RPMI7951 (cell line): ENCODE measurements around the gene RSRC1. TPM values are rescaled to one million over a fixed set of nuclear protein-coding genes. Genes with fewer than 3 reads are reported as not detected.
"Not testable (repeated sequence)": the region's sequence is repeated elsewhere in the genome, so short reads cannot be mapped to it uniquely, and the experiment has no call there.

Experiments
- DNase-seq: peaks from one replicate; pipeline ENCODE4 v3.0.0-alpha.2; 2012; ENCODE audit warnings: low read depth
- total RNA-seq: library from RNA; depleted of rRNA; stranded (reverse); fragments of >200 nt; shearing (Covaris generic); gene quantifications from 2 replicates; pipeline ENCODE4 v1.2.3, GENCODE V29; 2014

Gene RSRC1
- total RNA-seq, 1 experiment from 2014 or later = 83.5 TPM

DNA sequence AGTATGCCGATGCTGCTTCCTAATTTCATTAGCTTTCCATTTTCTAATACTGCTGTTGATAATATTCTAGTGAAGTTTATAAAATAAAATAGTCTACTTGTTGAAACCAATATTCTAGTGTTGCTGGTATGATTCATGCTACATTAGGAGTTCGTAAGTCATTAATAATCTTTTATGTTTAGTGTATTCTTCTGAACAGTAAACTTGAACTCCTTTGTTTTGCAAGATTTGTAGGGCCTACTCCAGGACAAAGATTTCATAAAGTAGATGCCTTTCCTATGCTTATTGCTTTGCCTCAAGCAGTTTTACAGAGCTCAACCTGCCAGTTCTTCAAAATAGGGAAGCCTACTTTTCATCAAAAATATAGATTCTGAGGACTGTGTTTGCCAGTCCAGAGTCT, 111.5 kb downstream of the RSRC1 start:
- DNase-seq = no peak

DNA sequence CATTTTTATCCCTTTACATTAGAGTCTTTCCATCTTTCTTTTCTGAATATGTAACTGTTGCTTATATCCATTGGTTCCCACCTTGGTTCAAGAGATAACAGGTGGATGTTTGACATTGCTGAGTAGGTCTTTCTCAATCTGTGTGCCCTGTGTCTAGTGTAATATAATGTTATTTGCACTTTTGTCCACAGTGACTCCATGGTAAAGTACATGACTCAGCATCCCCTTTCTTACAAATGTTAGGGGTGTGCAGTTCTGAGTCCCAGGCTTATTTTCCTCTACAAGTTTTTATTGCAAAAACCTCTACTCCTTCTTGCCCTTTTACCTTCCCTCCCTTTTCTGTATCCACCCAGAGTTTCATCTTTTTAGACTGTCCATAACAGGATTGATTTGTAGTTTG, 116.5 kb downstream of the RSRC1 start:
- DNase-seq = no peak

DNA sequence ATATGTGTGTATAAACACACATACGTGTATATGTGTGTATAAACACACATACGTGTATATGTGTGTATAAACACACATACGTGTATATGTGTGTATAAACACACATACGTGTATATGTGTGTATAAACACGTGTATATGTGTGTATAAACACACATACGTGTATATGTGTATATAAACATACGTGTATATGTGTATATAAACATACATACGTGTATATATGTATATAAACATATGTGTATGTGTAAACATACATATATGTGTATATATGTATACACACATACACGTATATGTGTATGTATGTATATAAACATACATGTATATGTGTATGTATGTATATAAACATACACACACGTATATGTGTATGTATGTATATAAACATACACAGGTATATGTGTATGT, 119.1 kb downstream of the RSRC1 start:
- DNase-seq = not testable (repeated sequence)

DNA sequence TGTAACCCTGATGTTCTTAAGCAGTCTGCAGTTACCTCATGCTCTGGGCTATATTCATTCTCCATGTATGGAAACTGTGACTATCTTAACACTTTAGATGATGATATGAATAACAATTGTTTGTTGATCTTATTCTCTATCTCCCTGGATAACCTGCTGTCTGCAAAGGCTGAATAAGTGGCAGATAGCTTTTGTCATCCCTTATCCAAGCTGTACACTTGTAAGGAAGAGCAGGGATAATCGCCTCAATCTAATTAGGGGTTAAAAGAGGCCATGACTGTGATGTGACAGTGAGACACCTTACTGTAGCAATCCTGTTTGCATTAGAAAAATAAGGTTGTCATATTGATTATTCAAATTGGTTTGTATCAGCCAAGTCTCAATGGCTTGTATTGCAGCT, 123.9 kb downstream of the RSRC1 start:
- DNase-seq = no peak

DNA sequence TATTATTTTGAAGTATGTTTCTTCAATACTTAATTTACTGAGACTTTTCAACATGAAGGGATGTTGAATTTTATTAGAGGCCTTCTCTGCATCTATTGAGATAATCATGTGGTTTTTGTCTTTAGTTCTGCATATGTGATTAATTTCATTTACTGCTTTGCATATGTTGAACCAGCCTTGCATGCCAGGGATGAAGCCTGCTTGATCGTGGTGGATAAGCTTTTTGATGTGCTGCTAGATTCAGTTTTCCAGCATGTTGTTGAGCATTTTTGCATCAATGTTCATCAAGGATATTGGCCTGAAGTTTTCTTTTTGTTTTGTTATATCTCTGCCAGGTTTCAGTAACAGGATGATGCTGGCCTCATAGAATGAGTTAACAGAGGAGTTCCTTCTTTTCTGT, 134.4 kb downstream of the RSRC1 start:
- no peak for DNase-seq

DNA sequence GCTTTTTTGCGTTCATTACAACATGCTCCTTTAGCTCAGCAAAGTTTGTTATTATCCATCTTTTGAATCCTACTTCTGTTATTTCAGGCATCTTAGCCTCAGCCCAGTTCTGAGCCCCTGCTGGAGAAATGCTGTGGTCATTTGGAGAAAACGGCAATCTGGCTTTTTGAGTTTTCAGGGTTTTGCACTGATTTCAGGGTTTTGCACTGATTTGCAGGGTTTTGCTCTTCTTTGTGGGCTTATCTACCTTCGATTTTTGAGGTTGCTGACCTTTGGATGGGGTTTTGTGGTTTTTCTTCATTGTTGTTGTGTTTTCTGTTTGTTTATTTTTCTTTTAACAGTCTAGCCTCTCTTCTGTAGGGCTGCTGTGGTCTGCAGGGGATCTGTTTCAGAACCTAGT, 137.4 kb downstream of the RSRC1 start:
- no peak for DNase-seq

DNA sequence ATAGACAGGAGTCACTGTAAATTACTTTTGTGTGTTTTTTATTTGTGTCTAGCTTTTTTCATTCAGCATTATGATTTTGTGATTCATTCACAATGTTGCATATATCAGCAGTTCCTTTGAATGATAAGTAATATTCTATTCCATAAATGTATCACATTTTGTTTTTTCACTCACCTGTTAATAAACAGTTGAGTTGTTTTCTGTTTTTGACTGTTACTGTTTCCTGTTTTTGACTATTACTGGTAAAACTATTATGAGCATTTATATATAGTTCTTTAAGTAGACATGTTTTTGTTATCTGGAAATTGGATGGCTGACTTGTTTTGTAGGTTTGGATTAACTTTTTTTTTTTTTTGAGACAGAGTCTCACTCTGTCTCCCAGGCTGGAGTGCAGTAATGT, 138.4 kb downstream of the RSRC1 start:
- no peak for DNase-seq

DNA sequence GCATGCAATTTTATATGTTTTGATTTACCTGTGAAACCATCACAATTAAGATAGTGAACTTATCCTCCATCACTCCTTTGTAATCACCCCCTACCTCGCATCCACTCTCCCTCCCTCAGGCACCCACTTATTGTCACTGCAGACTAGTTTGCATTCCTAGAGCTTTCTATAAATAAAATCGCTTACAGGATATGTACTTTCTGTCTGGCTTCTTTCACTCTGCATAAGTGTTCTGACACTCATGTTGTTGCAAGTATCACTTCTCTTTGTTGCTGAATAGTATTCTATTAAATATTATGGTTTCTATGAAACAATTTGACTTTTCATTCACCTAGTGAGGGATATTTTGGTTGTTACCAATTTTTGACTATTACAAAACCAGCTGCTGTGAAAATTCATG, 139.3 kb downstream of the RSRC1 start:
- no peak for DNase-seq

DNA sequence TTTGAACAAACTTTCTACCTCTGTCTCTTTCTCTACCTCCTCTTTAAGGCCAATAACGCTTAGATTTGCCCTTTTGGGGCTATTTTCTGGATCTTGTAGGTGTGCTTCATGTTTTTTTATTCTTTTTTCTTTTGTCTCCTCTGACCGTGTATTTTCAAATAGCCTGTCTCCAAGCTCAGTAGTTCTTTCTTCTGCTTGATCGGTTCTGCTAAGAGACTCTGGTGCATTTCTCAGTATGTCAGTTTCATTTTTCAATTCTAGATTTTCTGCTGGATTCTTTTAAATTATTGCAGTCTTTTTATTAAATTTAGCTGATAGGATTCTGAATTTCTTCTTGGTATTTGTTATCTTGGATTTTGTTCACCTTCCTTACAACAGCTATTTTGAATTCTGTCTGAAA, 148.7 kb downstream of the RSRC1 start:
- no peak for DNase-seq

DNA sequence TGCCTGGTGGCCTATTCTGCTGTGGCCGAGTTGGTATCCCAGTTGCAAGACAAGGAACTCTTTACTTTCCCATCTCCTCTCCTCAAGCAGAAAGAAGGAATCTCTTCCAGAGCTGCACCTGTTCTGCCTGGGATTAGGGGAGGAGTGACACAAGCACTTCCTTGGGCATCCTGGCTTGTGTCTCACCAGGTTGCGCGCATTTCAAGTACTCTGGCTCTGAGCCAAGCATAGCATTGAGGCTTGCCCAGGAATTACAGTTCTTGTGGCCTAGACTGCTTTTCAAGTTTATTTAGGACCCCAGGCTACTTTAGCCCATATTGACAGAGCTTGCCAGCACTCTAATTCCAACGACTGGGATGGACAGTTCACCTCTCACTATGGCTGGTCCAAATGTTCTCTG, 150.5 kb downstream of the RSRC1 start:
- peak; percentile 10 for DNase-seq

DNA sequence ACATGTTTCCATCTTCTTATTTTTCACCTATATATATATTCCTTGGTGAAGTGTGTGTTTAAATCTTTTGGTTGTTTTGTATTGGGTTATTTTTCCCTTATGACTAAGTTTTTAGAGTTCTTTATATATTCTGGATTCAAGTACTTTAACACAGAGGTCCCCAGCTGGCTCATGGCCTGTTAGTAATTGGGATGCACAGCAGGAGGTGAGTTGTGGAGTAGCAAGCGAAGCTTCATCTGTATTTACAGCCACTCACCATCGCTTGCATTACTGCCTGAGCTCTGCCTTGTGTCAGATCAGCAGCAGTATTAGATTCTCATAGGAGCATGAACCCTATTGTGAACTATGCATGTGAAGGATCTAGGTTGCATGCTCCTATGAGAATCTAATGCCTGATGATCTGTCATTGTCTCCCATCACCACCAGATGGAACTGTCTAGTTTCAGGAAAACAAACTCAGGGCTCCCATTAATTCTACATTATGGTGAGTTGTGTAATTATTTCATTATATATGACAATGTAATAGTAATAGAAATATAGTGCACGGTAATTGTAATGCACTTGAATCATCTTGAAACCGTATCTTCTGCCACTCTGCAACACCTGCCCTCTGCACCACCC, 151.6 kb downstream of the RSRC1 start:
- DNase-seq = peak; percentile 3

DNA sequence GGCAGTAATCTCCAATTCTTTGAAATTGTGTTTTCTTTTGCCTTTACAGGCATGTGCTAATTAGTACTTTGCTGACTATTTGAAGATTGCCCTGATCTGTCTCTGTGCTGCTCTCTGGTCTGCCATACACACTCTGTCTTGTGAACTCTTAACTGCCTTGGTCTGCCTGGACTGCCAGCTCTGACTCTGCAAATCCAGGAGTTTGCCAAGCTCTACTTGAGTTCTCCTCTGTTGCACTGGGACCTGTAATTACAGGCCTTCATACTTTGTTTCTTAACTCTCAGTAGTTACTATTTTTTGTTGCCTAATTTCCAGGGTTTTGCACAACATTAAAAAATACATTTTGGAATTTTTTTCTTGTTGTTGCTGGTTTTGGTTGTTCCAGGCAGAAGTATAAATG, 155.0 kb downstream of the RSRC1 start:
- no peak for DNase-seq

DNA sequence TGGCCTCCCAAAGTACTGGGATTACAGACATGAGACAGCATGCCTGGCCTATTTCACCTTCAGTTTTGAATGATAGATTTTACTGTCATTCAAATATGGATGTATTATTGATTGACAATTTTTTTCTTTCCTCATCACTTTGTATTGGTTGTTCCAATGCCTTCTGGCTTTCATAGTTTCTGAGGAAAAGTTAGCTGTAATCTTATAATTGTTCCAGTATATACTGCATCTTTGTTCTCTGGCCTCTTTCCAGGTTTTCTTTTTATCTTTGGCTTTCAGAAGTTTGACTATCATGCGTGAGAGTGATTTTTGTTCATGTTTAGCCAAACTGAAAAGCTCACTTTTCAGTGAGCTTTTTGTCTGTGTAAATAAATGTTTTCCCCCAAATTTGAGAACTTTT, 157.1 kb downstream of the RSRC1 start:
- DNase-seq = peak; percentile 4

DNA sequence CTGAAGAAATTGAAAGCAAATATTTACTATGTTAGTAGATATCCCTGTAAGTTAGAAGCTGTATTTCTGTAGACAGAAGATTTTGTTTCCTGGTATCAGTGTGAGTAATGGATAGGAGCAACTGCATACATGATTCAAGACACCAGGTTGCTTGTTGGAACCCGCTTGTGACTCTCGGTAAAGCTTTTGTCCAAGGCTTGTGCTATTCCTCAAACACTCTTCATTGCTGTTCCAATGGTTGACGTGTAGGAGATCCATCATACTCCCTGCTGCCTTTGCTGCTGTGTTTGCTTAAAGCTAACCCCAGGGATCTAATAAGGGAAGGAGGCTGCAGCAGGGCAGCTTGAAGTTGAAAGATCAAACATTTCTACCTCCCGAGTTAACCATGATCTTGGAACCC, 160.1 kb downstream of the RSRC1 start:
- DNase-seq = no peak

DNA sequence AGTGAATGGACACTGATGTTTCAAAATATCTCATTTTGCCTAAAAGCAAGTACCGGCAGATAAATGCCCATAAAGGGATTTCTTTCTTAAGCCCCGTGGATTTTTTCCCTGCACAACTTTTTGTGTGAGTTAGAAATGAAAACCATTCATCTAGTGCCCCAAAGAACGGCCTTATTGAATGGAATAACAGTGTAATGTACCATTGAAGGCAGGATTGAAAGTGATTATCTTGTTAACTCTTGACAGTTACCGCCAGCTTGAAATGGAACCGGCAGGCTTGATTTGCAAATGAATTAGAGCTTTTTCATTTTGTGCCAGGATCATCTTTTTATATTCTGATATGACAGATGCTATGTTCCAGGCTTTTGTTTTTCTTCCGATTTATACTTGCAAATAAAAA, 162.2 kb downstream of the RSRC1 start:
- no peak for DNase-seq

DNA sequence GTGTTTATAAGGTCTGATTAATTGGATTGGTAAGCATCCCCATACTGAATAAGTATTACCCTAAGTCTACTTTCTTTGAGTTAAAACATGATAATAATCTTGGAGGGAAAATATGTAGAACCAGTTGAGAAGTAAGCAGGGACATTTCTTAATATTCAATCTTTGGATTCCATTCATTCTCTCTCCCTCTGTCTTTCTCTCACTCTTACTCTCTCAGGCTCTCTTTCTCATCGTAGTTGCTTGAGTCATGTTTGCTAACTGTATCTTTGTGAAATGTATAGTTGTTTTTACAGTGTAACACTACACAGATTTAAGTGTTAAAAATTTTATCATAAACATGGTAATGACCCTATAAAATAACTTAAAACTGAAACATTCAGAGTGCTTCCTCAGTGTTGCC, 163.8 kb downstream of the RSRC1 start:
- no peak for DNase-seq

DNA sequence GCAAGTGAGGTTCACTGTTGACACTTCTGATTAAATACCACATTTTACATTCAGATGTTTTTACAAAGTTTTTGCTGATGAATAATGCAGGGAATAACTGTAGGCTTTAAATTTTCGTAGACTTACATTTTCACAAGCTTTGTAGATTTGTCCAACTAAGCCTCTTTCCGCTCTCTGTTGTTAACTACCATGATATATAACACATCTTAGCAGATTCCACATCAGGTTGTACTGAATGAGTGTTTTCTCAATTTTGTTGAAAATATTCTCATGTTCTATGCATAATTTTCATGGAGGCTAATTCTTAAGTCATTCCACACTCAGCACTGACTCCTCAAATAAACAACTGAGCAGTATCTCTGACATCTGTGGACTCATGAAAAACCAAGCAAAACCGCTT, 168.3 kb downstream of the RSRC1 start:
- no peak for DNase-seq

DNA sequence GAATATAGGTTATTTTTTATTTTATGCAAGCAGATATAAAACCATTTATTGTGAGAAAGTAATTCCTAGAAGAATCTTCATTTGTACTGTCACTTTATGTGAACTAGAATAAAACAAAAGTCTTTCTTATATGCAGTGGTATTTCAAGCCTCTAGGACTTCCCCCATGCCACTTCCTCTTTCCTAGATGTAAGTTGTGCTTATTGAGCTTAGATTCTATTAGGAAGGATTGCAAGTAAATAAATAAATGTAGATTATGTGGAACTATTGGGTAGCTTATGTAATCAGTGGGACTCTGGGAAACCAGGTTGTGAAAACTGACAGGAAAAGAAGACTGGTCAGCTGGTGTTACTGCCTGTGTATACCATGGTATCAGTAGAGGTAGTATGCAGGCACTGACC, 169.7 kb downstream of the RSRC1 start:
- no peak for DNase-seq

DNA sequence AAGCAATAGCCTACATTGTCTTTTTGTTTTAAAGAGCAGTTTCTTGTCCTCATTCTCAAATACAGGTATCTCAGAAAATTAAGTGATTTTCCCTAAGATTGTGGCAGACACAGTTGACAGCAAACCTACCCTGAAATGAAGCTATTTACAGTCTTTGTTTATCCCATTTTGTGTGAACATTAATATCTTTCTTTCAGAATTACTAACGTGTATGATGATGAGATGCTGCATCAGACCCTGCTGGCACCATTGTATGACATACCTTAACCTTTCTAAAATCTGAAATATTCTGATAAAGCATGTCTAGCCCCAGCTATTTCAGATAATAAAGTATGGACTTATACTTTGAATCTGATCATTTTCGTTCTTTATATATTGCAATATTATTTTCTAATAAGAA, 185.9 kb downstream of the RSRC1 start:
- no peak for DNase-seq

DNA sequence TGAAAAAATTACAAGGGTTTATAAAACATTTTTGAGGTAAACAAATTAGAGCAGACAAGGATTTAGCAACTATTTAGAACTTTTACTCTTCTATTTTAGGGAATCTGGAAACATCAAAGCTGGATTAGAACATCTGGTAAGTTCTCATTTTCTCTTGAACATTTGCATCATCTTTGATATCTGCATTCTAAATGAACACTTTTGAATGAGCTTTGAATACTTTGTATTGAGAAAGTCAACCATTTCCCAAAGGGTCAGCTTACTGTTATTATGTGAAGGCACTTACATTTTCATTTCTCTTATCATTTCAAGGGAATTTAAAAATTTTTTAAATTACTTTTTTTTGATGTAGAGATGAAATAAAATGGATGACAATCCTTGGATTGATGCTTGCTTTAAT, 188.1 kb downstream of the RSRC1 start:
- no peak for DNase-seq

DNA sequence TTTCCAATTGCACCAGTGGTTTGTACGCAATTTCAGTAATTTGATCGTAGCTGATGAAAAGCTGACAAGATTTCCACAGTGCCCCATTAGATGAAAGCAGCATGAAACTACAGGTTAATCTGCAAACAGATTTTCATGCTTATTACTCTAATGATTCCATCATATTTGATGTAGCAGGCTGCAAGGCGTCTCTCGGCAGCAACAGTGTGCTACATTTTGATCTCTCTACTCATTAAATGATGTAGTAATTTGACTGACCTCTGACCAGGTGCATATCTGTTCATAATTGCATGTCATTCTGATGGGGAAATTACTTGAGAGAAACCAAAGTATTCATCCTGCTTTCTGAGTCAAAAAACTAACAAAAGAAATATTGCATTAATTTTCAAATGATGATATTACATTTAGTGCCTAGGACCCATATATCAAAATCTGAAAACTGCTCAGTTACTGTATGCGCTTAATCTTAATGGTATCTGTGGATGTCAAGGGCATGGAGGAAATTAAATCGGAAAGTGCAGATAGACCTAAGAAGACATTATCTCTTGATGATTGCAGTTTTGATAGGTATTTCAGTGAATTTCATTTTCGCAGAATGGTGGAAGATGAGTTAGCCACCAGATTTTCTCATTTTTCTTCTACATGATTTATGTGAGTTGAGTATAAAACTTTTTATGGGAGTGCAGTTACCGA, 198.5 kb downstream of the RSRC1 start:
- DNase-seq = no peak

DNA sequence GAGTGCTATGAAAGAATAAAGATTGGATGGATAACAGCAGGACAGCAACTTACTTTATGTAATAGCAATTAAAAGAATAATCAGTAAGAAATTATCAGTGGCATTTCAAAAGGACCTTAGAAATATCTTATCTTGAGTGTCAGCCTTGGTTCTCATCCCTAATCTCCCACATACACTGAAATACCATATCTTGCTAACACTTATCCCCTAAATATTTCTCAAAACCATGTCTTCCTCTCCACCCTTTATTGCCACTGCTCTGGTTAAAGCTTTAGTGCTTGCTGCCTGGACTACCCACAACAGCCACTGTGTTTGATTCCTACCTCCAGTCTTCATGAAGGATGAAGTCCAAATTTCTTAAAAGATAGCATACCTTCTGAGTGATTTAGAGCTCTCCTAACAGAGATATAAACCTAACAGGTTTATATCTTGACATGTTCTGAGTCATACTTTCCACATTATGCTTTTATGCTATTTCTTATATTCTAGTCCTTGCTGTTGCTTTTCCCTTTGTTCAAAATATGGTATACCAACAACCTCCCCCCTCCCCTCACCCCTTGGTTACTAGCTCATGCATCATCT, 202.8 kb downstream of the RSRC1 start:
- no peak for DNase-seq

DNA sequence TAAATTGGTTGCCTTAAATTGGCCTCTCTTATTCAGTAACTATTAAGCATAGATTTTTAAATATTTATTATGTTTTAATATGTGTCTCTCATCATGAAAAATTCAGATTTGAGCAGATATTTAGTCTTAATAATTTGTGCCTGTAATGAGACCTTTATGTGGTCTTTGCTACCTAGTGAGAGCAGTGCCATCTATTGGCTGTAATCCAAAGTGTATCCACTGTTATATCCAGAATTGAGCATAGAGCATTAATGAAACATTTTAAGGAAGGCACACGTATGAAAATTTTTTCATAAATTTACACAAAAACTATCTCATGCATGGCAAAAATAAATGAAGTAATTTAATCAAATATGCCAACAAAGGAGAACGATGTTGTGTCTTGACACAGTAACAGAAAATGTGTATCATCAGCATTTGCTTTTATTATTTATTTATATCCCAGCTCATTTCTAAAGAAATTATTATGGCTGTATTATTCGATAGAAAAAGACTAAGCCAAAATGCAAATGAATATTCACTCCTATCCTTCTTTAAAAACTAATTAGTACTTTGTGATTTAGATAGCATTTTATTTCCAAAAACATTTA, 203.5 kb downstream of the RSRC1 start:
- DNase-seq = peak; percentile 50
